OCI-LY7 (cell line): Measurements from ENCODE around the gene PRAMEF12.

Experiments used
- EZH2phosphoT487 ChIP-seq: fragments of 200-600 bp; sonication (generic); IDR thresholded peaks from 2 replicates; pipeline ENCODE4 v1.6.1; 2018; ENCODE audit warnings: low read depth, borderline replicate concordance, mild to moderate bottlenecking, mixed run types, antibody characterized with exemption, low read length, moderate library complexity, mixed read lengths
- TF ChIP-seq, protein P1 (sequence below): fragments of 200-600 bp; sonication (generic); conservative IDR thresholded peaks from 2 replicates; pipeline ENCODE4 v1.5.1; 2014; ENCODE audit warnings: mild to moderate bottlenecking, antibody characterized with exemption, low read length, moderate library complexity, mixed read lengths

DNA sequence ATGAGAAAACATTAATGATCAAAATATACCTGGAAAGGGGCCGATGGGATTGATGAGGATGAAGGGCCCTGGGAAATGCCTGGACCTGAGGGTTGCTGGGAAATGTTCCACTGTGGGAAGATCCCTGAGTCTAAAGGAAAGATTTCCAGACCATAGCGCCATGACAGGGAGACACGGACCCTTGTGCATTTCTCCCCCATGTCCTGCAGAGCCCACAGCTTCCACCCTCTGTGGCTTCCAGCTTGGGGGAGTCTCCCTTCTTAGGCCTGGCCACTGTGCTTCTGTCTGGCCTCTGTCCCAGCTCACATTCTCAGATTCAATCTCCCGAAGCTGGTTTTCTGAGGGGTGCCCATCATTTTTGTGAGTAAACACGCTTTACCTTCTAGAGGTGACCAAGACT, 1.0 kb upstream of the PRAMEF12 start:
- TF ChIP-seq EZH2phosphoT487: no peak
- TF ChIP-seq, protein P1, sequence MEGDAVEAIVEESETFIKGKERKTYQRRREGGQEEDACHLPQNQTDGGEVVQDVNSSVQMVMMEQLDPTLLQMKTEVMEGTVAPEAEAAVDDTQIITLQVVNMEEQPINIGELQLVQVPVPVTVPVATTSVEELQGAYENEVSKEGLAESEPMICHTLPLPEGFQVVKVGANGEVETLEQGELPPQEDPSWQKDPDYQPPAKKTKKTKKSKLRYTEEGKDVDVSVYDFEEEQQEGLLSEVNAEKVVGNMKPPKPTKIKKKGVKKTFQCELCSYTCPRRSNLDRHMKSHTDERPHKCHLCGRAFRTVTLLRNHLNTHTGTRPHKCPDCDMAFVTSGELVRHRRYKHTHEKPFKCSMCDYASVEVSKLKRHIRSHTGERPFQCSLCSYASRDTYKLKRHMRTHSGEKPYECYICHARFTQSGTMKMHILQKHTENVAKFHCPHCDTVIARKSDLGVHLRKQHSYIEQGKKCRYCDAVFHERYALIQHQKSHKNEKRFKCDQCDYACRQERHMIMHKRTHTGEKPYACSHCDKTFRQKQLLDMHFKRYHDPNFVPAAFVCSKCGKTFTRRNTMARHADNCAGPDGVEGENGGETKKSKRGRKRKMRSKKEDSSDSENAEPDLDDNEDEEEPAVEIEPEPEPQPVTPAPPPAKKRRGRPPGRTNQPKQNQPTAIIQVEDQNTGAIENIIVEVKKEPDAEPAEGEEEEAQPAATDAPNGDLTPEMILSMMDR: no peak
